ENCODE data around the gene ADAP1.

The ADAP1 gene

GRCh38 chr7:903921-904755, 50.3 kb downstream of the ADAP1 start:
- no peak for FAIRE-seq

GRCh38 chr7:902996-903395, 51.5 kb downstream of the ADAP1 start:
- no peak for FAIRE-seq

DNA sequence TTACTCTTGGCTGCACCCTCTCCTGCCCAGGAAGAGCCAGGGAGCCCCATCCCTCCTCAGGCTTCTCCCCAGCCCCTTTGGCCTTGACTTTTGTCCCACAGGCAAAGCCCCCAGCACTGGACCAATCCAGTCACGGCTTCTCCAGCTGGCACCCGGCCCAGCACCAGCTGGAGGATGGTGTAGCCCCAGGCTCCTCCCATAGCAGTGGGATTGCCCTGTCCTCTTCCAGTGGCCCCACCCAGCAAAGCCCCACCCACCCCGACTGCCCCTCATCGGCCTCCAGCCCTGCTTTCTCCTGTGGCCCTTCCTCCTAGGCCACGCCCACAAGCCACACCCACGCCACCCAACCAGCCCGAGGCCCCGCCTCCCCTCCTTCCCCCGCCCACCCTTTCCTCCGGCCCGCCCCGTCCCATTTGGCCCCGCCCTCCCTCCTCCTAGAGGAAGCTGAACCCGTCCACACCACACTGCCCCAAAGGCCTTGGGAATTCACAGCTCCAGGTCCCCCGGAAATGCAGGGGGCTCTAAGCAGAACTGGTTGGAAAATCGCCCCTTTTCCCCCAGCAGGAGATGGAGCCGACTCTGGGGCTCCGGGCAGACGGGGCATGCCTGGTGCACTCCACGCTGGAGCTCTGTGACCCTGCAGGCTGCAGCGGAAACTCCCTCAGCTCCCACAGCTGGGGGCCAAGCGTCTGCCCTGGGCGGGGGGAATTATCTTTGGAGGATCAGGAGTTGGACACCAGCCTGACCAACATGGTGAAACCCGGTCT, 52.9 kb downstream of the ADAP1 start:
- FAIRE-seq: no peak

DNA sequence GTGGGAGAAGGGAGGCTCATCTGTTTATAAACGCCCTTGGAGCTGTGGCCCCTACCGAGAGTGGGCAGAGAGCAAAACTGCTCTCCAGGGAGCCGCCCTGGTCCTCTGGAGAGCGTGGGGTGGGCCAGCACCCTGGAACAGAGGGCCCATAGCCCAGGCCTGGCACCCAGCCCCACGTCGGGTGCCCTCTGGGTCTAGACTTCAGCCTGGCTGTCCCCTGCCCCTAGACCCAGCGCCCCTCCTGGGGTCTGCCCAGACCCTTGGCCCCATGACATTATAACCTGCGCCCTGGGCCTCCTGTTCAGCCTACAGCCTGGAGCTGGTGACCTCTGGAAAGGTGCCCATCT, 53.5 kb downstream of the ADAP1 start:
- FAIRE-seq: no peak

- FAIRE-seq: no peak
These were observed 54.0 kb downstream of the ADAP1 start for GRCh38 chr7:900331-901040.

GRCh38 chr7:899806-900205, 54.7 kb downstream of the ADAP1 start:
- FAIRE-seq: no peak

GRCh38 chr7:898855-899681, 55.4 kb downstream of the ADAP1 start:
- FAIRE-seq: no peak

DNA sequence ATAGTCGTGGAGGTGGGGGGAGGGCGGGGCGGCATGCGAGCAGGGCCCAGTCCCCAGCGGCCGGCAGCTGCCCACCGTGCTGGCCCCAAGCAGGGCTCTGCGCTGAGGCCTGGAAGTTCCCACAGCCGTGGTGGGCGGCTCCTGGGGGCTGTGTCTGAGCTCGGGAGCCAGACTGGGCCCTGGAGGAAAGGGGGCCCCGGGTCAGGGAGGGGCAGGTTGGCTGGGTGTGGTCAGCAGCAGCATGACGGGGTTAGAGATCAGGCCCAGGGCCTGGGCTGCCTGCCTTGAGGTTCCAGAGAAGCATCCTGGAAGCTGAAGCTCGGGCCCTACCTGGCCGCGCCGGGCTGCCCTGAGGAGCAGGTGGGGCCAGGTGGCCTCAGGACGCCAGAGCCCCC, 56.0 kb downstream of the ADAP1 start:
- FAIRE-seq: no peak

DNA sequence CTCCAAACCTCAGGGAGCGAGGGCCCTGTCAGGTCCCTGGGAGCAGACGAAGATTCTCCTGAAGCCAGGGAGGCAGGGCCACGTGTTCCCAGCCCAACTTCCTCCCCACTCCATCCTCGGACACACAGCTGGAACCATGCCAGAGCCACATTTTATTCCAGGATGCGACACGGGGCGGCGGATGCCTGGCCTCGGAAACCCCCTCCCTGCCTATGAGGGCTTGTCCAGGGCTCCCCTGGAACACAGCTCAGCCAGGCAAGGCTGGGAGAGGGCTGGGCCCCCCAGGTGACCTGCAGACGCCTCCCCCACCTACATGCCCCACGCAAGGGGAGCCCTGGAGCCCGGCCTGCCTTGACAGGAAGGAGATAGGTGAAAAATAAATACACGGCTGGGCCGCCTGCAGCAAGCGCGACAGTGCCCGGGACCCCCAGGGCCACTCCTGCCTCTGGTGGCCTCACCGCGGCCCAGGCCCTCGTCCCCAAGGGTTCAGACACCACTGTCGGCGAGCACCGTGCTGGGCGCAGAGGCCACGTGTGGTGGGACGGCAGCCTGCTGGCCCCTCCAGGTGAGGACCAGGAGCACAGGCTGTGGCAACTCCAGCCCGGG, 56.6 kb downstream of the ADAP1 start:
- no peak for FAIRE-seq

DNA sequence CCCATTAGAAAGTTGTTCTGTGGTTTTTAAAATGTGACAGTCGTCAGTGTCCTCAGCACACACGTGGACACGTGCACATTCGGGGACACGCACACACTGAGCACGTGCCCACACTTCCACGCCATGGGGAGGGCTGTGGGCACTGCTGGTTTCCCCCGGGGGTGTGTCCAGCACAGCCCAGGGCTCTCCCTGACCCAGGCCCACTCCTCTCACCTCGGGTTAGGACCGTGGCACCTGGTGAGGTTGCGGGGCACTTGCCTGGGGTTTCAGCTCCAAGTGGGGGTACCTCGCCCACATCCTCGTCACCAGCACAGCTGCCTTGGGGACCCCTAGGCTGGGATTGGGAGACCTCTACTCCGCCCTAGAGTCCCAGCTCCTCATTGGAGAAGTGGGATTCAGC, 57.4 kb downstream of the ADAP1 start:
- FAIRE-seq: no peak

DNA sequence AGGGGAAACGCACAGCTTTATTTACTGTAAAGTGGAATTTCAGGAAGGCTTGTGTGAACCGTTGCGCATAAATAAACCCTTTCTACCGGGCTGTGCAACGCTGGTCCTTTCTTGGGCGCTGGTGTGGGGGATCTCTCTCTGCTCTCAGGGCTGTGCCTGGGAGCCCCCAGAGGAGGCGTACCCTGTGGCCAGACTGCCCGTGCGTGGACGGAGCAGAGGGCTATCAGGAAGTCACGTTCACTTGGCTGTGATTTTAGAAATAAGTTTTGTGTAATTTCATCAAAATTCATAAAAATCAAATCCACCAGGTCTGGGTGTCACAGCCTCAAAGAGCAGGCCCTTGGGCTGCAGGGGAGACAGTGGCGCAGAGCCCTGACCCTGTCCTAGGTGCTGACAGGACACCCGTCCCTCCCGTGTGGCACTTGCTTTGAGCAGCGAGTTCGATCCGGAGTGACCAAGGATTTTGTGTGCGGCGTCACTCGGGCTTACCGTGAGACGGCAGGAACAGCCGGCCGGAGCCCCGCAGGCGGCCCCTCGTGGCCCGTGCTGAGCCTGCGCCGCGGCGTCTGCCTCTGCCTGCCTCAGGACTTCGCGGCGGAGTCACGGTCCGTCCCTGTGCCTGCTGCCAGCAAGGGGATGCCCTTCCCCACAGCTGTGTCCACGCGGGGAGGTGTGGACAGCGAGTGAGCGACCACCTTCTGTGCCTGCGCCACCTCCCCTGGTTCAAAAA, 58.0 kb downstream of the ADAP1 start:
- no peak for FAIRE-seq

- FAIRE-seq: no peak
These were observed 58.9 kb downstream of the ADAP1 start for GRCh38 chr7:895451-896052.

- FAIRE-seq: no peak
These were observed 59.5 kb downstream of the ADAP1 start for GRCh38 chr7:894927-895450.

DNA sequence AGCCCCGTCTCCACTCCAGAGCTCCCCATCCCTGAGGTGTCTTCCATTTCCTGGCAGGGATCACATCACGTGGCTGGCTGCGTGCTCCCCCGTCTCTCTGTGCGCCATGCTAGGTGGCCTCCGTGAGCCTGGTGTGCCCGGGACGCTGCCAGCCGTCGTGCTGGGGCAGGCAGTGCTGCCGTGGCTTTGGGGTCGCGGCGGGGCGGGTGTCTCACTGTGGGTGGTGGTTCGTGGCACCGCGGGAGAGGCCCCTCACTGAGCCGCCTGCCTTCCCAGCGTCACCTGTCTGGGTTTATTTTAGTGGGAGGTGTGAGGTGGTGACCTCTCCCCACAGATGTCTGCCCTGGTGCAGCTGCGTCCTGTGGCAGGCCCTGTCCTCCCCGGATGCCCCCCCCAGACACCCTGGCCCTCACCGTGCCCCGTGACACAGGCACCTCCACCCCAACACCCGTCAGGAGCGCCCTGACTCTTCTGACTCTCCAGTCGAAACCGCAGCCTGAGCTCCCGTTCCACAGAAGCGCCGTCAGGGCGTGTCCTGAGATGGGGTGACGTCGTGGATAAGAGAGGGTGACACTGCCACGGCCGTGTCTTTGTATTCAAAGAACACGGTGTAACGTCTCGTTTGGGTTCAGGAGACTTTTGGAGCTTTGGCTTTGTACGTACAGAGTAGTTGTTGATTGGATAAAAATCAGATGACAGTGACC, 60.2 kb downstream of the ADAP1 start:
- FAIRE-seq: no peak

DNA sequence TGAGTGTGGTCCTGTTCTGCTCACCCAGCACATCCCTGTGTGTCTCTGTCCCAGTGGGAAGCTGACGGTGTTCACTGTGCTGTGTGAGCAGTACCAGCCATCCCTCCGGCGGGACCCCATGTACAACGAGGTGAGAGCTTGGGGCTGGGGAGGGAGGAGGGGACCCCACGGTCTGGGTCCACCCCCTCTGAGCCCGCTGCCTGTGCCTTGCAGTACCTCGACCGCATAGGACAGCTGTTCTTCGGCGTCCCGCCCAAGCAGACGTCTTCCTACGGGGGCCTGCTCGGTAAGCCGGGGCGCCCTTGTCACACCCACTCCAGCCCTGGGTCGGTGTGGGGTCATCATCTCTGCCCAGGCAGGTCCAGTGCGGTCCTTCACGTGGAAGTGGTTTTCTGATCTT, 60.8 kb downstream of the ADAP1 start:
- no peak for FAIRE-seq

DNA sequence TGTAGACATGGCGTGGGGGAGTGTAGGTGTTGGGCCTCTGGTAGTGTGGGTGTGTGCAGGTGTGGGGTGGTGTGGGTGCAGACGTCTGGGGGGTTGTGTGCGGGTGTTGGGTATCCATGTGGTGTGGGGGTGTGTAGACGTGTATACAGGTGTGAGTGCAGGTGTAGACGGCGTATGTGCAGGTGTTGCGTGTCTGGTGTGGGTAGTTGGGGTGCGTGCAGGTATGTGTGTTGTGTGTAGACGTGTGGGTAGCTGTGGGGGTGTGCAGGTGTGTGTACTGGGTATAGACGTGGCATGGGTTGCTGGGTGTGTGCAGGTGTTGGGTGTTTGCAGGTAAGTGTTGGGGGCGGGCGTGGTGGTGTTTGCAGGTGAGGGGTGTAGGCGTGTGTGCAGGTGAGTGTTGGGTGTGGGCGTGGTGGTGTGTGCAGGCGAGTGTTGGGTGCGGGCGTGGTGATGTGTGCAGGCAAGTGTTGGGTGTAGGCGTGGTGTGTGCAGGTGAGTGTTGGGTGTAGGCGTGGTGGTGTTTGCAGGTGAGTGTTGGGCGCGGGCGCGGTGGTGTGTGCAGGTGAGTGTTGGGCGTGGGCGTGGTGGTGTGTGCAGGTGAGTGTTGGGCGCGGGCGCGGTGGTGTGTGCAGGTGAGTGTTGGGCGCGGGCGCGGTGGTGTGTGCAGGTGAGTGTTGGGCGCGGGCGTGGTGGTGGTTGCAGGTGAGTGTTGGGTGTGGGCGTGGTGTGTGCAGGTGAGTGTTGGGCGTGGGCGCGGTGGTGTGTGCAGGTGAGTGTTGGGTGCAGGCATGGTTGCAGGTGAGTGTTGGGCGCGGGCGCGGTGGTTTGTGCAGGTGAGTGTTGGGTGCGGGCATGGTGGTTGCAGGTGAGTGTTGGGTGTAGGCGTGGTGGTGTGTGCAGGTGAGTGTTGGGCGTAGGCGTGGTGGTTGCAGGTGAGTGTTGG, 61.6 kb downstream of the ADAP1 start:
- FAIRE-seq: no peak

DNA sequence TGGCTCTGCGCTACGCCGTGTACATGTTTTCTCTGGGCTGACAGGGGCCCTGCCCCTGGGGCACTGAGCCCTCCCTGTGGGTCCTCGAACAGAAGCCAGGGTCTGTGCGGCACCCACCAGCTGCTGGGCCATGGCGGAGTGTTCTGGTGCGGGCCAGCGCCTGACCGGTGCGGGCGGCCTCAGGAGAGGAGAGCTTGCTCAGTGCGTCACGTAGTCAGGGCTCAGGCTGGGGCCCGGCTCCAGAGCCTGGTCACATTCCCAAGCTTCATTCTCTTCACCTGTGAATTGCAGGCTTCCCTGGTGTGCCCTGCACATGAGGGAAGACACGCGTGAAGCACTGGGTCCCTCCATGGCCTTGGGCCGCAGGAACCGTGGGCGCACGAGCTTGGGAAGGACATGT, 62.7 kb downstream of the ADAP1 start:
- no peak for FAIRE-seq

- FAIRE-seq: no peak
These were observed 63.2 kb downstream of the ADAP1 start for GRCh38 chr7:891291-891690.

- no peak for FAIRE-seq
These were observed 63.6 kb downstream of the ADAP1 start for GRCh38 chr7:890868-891267.
